Renal cortex interstitium (tissue), 11 donors: Measurements from ENCODE around the gene SGK2. TPM values are rescaled to one million over a fixed set of nuclear protein-coding genes. Genes with fewer than 3 reads are reported as not detected.

Experiments used
- DNase-seq, 11 donors: peaks; one replicate each; pipeline ENCODE4 v3.0.0-alpha.2; 2013; ENCODE audit warnings: low read depth in 9 of 11, low spot score in 4 of 11; ENCODE audit errors: extremely low read depth in 1 of 11
- polyA plus RNA-seq, 3 donors: library from polyadenylated mRNA; unstranded; fragments of 120-200 nt; gene quantifications; one replicate each; pipeline ENCODE4 v1.2.1, GENCODE V29; 2013; ENCODE audit not compliant: insufficient read length in 3 of 3

SGK2 gene
- polyA plus RNA-seq, 3 donors: 36.3 to 79.5 (median 38.9) TPM

DNA sequence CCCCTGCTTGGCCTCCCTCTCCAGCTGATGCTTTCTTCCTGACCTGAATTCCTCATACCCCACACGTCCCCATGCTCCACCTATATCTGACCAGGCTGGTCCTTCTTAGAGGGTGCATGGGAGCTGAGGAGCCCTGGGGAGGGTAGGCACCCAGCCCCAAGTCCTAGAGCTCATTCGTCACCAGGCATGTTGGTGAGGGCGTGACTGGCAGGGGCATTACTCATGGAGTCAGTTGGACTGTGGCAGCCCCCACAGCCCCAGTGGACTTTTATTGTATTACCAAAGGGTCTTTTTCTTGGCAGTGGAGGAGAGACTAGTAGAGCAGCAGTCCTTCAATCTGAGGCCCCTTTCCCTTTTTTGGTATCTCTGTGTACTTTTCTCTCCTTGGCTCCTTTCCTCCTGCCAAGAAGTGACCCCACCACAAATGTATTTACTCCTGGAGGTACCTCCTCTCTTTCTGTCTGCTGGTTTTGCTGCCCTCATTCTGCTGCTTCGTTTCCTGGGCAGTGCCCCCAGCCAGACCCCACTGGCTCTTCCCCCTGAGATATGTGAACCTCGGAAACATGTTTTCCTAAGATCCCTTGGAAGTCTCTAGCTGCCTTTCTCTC is 10.4 kb upstream of the SGK2 start:
- DNase-seq: no peak

DNA sequence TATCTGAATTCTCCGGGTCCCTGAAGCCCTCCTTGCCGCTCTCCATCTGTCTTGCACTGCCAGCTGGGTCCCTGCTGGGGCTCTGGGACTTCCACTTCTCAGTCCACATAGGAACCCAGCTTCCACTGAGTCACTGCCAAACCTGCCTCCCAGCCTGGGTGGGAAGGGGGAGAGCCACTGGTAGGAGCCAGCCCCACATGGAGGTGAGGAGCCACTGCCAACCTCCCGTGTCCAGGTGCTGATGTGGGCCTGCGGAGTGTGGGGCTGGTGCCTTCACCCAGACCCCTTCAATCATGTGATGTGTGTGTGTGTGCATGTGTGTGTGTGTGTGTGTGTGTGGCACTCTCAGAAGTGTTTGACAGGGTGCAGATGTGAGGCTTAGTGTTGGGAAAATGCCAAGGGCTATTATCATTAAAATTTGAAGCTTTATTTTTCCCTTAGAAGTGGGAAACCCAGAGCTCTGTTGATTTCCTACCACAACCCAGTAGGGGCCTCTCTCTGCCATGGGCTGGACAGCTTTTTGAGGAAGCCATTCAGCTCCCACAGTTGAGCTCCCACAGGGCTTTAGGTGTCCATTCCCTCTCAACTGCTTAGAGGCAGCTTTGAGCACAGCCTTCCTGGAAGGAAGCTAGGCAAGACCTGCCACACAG is 9.3 kb upstream of the SGK2 start:
- peak in 1 of 11 donors; percentile 8 for DNase-seq

DNA sequence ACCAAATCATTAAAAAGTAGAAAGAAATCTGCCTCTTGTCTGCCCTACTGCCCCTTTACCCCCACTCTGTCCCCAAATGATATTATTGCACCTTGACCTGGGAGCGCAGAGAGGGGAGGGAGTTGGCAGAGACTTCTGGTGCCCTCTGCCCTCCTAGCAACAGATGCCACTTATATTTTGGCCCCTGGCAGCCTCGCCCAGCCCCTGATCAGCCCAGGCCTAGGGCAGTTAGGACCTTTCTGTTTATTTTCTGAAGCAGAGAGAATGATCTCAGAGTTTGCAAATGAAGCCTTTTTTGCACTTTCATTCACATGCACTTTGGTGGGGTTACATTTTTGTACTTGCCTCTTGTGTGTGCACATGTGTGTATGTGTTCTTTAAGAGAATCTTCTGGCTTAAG is 8.4 kb upstream of the SGK2 start:
- no peak for DNase-seq

DNA sequence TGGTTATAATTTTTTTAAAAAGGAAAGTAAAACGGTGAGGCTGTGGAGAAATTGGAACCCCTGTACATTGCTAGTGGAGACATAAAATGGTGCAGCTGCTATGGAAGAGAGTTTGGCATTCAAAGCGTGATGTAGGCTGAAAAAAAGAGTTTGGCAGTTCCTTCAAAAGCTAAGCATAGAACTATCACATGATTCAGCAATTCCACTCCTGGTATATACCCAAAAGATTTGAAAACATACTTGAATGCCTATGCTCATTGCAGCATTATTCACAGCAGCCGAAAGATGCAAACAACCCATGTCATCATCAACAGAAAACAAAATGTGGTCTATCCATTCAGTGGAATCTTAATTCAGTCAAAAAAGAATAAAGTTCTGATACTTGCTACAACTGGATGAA is 4.5 kb upstream of the SGK2 start:
- DNase-seq: no peak

DNA sequence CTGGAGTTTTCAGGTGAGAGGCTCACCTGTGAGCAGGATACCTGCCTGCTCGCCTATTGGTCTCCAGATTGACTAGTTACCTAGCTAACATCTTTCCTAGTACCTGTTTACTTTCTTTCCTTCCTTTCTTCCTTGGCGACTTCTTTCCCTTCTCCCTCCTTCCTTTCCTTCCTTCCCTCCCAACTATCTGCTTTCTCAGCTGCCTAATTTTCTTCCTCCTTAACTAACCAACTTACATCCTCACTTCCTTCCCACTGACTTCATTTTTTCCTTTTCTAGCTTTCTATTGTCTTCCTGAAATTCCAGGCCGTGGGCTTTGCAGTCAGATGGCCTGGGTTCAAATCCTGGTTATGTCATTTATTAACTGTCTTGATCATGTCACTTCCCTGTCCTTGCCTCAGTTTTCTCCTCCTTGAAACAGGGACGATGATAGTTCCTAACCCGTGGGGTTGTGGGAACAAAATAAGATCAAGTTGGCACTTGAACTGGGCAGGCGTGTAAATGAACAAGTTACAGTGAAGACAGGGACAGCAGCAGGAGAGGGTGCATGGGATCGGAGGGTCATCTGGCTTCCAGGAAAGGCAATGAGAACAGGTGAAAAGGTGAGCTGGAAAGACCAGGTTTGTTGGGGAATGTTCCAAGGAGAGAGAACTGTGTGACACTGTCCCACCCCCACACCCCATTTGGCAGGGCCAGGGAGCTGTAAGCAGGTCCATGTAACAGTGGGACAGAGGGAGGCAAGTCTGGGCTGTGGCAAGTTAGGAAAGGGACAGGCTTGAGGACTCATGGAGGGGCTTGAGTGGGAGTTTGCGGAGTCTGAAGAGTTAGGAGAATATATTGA is 540 bp downstream of the SGK2 start:
- no peak for DNase-seq

DNA sequence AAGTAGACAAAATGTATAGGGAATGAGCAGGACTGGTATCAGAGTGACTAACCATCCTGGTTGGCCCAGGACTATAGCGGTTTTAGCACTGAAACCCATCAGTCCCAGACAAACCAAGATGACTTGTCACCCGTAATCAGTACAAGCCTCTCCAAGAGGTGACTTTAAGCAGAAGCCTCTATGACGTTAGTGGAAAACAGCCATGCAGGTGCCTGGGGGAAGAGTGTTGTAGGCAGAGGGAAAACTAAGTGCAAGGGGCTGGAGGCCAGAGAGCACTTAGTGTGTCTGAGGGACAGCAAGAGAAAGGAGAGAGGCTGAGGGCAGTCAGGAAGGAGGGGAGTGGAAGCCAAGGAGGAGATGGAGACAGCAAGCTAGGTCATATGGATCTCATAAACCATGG is 2.1 kb downstream of the SGK2 start:
- no peak for DNase-seq

DNA sequence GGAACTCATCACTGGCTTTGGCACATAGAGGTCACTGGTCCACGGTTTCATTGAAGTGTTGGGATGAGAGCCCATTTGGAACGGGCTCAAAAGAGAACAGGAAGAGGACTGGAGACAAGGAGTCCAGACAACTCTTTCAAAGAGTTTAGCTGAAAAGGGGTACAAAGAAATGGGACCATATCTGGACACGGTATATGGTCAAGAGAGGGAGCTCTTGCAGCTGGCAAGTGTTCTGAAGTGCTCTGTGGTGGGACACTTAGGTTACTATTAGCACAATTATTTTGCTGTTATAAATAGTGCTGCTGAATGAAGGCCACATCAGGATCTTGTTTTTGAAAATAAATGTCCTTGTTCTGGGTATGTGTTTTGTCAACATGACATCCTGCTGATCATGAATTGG is 4.6 kb downstream of the SGK2 start:
- no peak for DNase-seq

DNA sequence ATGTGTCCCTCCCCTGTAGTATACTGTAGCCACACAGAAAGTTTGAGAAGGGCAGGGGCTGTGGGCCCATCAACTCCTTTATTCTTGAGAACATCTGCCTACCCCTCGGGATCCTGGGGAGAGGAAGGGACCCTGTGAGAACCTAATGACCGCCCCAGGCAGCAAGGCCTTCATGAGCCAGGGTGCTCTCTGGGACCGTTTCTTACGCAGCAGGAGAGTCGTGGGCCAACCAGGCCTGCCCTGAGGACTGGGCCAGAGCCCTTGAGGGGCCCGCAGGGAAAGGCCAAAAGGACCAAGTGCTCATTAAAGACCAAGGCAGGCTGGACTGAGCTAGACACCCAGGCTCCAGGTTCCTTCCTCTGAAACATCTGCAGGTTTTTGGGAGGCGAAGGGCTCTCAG is 5.2 kb downstream of the SGK2 start:
- no peak for DNase-seq

DNA sequence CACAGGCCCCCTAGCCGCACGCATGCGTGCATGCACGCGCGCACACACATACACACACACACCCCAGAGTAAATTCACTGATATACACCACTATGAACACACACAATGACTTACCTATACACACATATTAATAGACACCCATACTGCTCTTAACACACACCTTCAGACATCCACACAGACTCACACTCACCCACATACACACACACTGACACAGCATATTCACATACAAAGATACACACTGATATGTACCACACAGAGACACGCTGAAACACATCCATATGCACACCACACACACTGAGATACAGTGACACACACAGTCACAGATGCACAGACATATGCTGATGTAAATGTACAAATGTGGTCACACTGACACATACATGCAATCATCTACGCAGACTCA is 5.6 kb downstream of the SGK2 start:
- DNase-seq: no peak

DNA sequence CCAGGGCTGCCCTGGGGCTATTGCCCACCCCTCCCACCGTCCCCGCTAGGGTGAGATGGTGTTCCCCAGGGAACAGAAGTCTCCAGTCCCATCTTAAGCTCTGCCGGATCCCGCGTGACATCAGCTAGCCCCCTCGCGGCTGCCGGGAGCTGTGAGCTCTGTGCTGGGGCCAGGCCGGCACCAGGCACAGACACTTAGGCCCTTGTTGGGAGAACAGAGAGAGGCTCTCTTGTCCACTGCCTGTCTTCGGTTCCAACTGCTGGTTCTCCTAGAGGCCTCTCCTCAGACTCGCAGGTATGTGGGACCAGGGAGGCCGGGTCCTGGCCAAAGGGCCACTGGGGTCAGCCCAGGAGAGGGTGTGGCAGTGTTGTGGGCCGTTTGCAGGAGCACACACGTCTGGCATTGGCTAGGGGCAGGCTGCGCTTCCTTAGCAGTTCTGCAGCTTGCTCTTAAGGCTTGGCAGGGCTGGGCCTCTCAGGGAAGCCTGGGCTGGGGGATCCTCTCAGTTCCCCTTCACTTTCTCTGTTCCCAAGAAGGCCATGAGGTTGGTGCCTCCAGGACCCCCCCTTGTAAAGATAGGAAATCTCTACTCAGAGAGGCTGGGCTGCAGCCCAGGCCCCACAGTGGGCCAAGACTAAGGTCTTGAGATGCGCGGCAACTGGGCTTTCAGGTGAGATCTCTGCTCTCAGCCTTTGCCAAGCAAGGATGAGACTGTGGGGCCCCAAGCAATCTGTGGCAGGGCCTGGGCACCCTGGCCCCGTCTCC is 6.3 kb downstream of the SGK2 start:
- DNase-seq: no peak

DNA sequence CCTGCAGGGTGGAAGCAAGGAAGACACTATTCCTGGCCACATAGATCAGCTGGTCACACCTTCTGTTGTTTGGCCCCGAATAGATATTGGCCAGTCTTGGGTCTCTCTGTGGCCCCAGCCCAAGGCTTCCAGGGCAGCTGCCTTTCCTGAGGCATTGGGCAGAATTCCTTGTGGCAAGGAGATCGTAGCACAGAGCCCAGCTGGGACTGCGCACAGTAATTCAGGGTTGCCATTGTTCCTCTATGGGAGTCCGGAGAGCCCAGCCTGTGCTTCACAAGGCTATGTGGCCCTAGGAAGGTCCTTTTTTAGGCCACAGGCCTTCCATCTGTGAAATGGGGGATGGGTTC is 6.9 kb downstream of the SGK2 start:
- DNase-seq: no peak

DNA sequence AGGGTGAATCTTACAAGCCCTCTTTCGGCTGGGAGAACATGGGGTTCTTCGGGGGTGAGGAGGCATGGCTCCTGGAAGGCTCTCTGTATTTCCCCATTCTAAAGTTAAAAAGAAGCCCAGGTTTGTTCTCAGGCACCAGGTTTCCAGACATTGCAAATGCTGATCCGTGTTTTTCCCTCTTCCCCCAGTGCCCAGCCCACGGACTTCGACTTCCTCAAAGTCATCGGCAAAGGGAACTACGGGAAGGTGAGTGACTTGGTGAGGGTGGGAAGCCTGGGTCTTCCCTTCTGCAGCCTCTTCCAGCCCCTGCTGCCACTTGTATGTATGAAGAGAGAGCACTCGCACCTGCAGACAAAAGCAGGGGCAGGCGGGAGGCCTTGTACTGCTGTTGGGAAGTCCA is 8.7 kb downstream of the SGK2 start:
- DNase-seq: no peak

DNA sequence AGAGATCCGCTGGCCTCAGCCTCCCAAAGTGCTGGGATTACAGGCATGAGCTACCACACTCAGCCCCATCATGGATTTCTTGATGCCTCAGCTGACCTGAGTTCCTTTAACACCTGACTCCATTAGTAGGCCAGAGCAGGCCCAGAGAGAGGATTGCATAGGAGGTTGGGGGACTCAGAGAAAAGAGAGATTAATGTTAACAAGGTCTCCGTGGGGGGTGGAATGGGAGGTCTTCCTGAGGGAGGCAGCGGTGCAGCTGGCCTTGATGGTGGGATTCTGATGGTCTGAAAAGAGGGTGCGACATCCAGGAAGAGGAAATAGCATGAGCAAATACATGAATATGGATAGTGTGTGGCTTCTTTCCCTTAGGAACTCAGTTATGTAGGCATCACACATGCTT is 9.9 kb downstream of the SGK2 start:
- DNase-seq: no peak

DNA sequence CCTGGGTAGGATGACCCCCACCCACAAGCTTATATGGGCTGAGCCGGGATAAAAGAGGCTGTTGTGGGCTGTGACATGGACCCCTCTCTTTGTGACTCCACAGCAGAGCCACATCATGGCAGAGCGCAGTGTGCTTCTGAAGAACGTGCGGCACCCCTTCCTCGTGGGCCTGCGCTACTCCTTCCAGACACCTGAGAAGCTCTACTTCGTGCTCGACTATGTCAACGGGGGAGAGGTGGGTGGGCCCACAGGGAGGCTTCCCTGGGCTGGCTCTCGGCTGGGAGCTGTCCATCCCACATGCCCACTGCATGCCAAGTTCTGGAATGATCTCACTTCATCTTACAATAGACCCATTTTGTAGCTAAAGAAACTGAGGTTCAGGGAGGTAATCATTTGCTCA is 10.5 kb downstream of the SGK2 start:
- no peak for DNase-seq

DNA sequence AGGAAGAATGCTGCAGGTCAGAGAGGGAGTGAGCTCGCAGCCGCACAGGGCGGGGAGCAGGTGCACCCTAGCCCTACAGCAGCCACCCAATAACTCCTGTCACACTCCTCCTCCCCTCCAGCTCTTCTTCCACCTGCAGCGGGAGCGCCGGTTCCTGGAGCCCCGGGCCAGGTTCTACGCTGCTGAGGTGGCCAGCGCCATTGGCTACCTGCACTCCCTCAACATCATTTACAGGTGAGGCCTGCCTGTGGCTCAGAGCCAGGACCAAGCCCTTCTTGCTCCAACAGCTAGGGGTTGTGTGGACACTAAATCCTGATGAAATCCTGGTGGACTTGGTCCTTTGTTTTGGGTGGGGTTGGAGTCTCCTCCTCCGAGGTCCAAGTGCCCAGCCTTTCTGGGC is 11.7 kb downstream of the SGK2 start:
- no peak for DNase-seq

DNA sequence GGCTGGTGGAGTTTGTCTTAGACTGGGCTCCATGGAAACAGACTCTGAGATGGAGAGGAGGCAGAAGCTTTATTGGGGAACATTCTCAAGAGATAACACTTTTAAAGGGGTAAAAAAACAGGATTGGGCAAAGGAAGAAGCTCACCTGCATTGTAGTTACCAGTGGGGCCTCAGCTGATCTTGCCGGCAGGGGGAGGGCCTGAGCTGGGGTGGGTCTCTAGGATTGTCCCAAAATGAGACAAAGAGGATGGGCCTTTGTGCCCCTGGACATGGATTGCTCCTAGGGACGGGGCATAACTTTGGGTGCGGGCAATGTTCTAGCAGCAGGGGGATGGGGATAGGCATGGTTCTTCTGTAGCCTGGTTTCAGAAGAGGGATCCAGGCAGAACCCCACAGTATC is 12.5 kb downstream of the SGK2 start:
- no peak for DNase-seq

DNA sequence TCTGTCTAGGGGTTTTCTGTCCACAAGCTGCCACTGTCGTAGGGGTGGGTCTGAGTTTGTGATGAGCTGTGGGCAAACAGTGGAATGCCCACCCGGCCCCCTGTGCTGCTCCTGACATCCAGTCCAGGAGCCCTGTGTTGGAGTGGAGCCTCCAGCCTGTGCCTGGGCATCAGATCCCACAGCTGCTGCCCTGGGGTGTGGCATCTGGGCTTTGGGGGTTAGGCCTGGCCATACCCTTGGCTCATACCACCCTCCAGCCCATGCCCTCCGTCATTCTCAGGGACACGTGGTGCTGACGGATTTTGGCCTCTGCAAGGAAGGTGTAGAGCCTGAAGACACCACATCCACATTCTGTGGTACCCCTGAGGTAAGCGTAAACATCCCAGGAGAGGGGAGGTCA is 12.9 kb downstream of the SGK2 start:
- no peak for DNase-seq

DNA sequence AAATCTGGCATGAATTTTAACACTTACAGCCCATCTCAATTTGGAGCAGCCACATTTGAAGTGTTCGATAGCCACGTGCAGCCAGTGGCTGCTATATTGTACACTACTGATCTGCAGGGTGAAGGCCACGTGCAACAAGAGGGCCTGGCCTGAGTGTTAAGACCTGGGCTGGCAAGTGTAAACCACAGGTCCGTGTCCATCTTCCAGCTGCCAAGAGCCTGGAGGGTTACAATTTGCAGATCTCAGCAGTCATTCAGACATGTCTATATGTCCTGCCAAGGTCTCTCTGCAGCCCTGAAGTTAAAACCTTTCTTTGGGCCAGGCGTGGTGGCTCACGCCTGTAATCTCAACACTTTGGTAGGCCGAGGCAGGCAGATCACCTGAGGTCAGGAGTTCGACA is 14.1 kb downstream of the SGK2 start:
- DNase-seq: no peak

DNA sequence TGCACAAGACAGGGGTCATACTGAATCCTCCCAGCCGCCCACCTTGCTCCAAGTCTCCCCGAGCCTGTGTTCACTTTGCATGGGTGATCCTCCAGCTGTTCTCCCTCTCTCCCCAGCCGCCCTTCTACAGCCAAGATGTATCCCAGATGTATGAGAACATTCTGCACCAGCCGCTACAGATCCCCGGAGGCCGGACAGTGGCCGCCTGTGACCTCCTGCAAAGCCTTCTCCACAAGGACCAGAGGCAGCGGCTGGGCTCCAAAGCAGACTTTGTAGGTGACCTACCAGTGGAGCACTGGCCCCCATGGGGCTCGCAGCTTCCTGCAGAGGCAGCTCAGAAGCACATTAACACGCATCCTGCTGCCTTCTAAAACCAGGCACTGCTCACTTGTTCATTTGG is 17.3 kb downstream of the SGK2 start:
- no peak for DNase-seq
